CD4-positive, alpha-beta memory T cell (primary cell): Measurements from ENCODE around the gene KHDC4. TPM values are rescaled to one million over a fixed set of nuclear protein-coding genes. Genes with fewer than 3 reads are reported as not detected.

Experiments
- CTCF ChIA-PET: fragments of 350-600 bp; sonication (Branson Sonifier 250); formaldehyde crosslinking; loops from one replicate; lab custom pipeline; 2021; ENCODE audit warnings: inconsistent platforms; ENCODE audit not compliant: partially characterized antibody; lab: Charles Lee
- POLR2A ChIA-PET: fragments of 350-600 bp; sonication (Branson Sonifier 250); formaldehyde crosslinking; loops from one replicate; lab custom pipeline; 2021; ENCODE audit not compliant: partially characterized antibody; lab: Charles Lee
- DNase-seq, 5 donors: peaks; one replicate each; pipeline versions ENCODE4 v3.0.0 to v3.0.0-alpha.2; 2020 to 2022; ENCODE audit warnings: mixed read lengths in 1 of 5
- H3K27ac ChIP-seq: one replicate; pipeline ENCODE4 v1.7.0; 2013; ENCODE audit warnings: low read depth, low read length
- H3K27me3 ChIP-seq: 2 replicates; pipeline ENCODE4 v1.7.0; 2013; ENCODE audit warnings: mild to moderate bottlenecking, low read length, moderate library complexity; ENCODE audit not compliant: insufficient read depth
- H3K36me3 ChIP-seq: 2 replicates; pipeline ENCODE4 v1.7.0; 2013; ENCODE audit warnings: mild to moderate bottlenecking, low read length, moderate library complexity; ENCODE audit not compliant: insufficient read depth
- H3K4me1 ChIP-seq: 2 replicates; pipeline ENCODE4 v1.7.0; 2013; ENCODE audit warnings: mild to moderate bottlenecking, low read length, moderate library complexity; ENCODE audit not compliant: insufficient read depth
- H3K4me3 ChIP-seq, 2 donors: one replicate each; pipeline ENCODE4 v1.7.0; 2013; ENCODE audit warnings: low read length in 2 of 2, mild to moderate bottlenecking in 1 of 2
- H3K9me3 ChIP-seq, 2 donors: one replicate each; pipeline ENCODE4 v1.7.0; 2013; ENCODE audit warnings: low read length in 2 of 2, control low read depth in 1 of 2; ENCODE audit not compliant: control insufficient read depth in 1 of 2
- H3K27ac Mint-ChIP-seq, 7 donors: one replicate each; pipeline ENCODE4 v1.8.0; 2020 to 2021; ENCODE audit warnings: mixed read lengths in 7 of 7, mild to moderate bottlenecking in 6 of 7, inconsistent platforms in 3 of 7, moderate library complexity in 3 of 7
- H3K27me3 Mint-ChIP-seq, 2 donors: one replicate each; pipeline ENCODE4 v1.8.0; 2020 to 2021; ENCODE audit warnings: mixed read lengths in 2 of 2
- H3K36me3 Mint-ChIP-seq, 2 donors: one replicate each; pipeline ENCODE4 v1.8.0; 2020 to 2021; ENCODE audit warnings: mixed read lengths in 2 of 2, inconsistent platforms in 1 of 2, mild to moderate bottlenecking in 1 of 2
- H3K4me1 Mint-ChIP-seq, 4 donors: one replicate each; pipeline ENCODE4 v1.8.0; 2020 to 2021; ENCODE audit warnings: mixed read lengths in 4 of 4, mild to moderate bottlenecking in 1 of 4
- H3K4me3 Mint-ChIP-seq, 8 donors: one replicate each; pipeline ENCODE4 v1.8.0; 2020 to 2021; ENCODE audit warnings: mixed read lengths in 8 of 8, mild to moderate bottlenecking in 7 of 8, moderate library complexity in 6 of 8, inconsistent platforms in 3 of 8
- H3K9me3 Mint-ChIP-seq, 8 donors: one replicate each; pipeline ENCODE4 v1.8.0; 2020 to 2021; ENCODE audit warnings: mixed read lengths in 8 of 8, mild to moderate bottlenecking in 5 of 8, inconsistent platforms in 3 of 8, moderate library complexity in 1 of 8
- intact Hi-C: fragments of 100-400 bp; cut with micrococcal nuclease; formaldehyde crosslinking; loops from one replicate; pipeline ENCODE4 v1.15.1; 2023
- polyA plus RNA-seq, 2 donors: library from polyadenylated mRNA; unstranded; fragments of 300-500 nt; fragmentation: Illumina TruSeq; gene quantifications; one replicate each; pipeline ENCODE4 v1.2.3, GENCODE V29; 2021
- total RNA-seq, 2 experiments: library from RNA; stranded (reverse); gene quantifications; one replicate each; pipeline ENCODE4 v1.2.3, GENCODE V29; 2021

KHDC4 gene
- total and polyA plus RNA-seq, 4 experiments from 2014 or later = 5.5 to 134 (median 68.2) TPM

DNA sequence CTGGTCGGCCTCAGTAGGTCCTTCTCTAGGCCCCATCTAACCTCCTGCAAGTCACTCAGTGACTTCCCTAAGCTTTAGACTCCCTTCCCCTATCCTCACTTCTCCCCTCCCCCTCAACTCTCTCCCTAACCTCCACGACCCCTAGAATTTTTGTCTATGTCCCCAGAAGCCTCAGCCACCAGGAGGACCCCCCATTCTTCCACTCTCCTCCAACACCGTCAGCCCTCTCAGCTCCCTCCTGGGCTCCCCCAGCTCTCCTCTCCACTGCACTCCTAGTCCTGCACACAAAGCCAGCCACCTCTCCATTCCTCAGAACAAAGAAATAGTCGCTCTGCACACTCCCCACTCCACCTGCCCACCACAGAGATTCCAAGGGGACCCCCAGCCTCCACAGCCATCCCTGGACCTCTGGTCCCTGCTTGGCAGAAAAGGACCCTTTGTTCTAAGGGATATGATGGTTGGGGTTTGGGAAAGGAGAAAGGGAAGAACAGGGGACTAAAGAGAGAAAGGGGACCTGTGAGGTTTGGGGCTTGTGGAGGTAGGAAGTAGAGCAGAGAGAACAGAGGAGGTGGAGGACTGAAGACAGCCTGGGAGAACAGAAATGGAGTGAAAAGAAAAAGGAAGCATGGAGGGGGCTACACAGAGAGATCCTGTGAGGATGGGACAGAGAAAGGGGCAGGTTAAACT, 41.3 kb upstream of the KHDC4 start:
- H3K27me3 Mint-ChIP-seq = no peaks in the 10 kb centered on the region
- H3K9me3 ChIP-seq = no peaks in the 10 kb centered on the region
- intact Hi-C loops = loop anchor here (1.0 to 5.0 kb wide), 3 partner anchors 8 to 118 kb away; partner anchors contain the start of genes GON4L and SYT11
- H3K4me3 Mint-ChIP-seq = peak overlapping the region; percentile 93 to 99 (median 97)
- CTCF ChIA-PET = interaction anchor here (0.7 to 6.8 kb wide), 4 partner anchors 15 to 42 kb away, joined by 3 to 47 read pairs (median 35); partner anchors contain the start of gene KHDC4
- H3K4me1 ChIP-seq = peaks cover 74% of the 10 kb centered on the region
- H3K36me3 Mint-ChIP-seq = peaks cover 10 to 61% of the 10 kb centered on the region in 2 donors
- no peaks in the 10 kb centered on the region for H3K9me3 Mint-ChIP-seq
- no peaks in the 10 kb centered on the region for H3K27me3 ChIP-seq
- peak overlapping the region; percentile 87 to 96 for H3K4me3 ChIP-seq
- peak overlapping the region; percentile 81 to 98 (median 94) for H3K27ac Mint-ChIP-seq
- peaks cover 53 to 89% (median 65%) of the 10 kb centered on the region in 4 donors for H3K4me1 Mint-ChIP-seq
- DNase-seq = no peak
- POLR2A ChIA-PET = interaction anchor here (0.8 to 12.4 kb wide), 8 partner anchors 8 to 140 kb away, joined by 3 to 199 read pairs (median 8); partner anchors contain the start of genes KHDC4 and RXFP4
- peak overlapping the region; percentile 86 for H3K27ac ChIP-seq
- H3K36me3 ChIP-seq = peaks cover 11% of the 10 kb centered on the region

GRCh38 chr1:155974208-155975115, 40.2 kb upstream of the KHDC4 start:
- intact Hi-C loops = loop anchor here (2.0 to 5.0 kb wide), 2 partner anchors 14 to 117 kb away; partner anchors contain the start of genes GON4L and SYT11

DNA sequence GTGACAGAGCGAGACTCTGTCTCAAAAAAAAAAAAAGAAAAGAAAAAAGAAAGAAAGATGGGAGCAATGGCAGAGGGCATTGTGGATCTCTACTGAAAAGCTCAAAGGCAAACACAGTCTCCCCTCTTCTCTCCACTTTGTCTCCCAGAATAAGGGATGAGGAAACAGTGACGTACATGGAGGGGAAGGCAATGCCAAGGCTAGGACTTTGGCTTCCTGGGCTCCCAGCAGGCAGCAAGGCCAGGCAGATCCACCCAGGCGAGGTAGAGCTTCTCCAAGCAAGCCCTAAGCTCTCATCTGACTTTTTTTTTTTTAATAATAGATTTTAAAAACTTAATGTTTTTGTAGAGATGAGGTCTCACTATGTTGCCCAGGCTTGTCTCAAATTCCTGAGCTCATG, 39.5 kb upstream of the KHDC4 start:
- Histone ChIP-seq H3K4me1 (peaks cover 74% of the 10 kb centered on the region), H3K9me3 (no peaks in the 10 kb centered on the region), H3K36me3 (peaks cover 29% of the 10 kb centered on the region), H3K4me3 (no peak overlapping the region), H3K27ac (no peak overlapping the region), H3K27me3 (no peaks in the 10 kb centered on the region)
- Mint-ChIP-seq H3K4me3 (peak overlapping the region in 7 of 8 donors; percentile 38 to 99 (median 95)), H3K36me3 (peaks cover 24 to 70% of the 10 kb centered on the region in 2 donors), H3K4me1 (peaks cover 60 to 89% (median 70%) of the 10 kb centered on the region in 4 donors), H3K27ac (peak overlapping the region; percentile 81 to 97 (median 94)), H3K27me3 (no peaks in the 10 kb centered on the region), H3K9me3 (no peaks in the 10 kb centered on the region)
- DNase-seq = no peak
- ChIA-PET CTCF (interaction anchor here (0.6 to 1.2 kb wide), 2 partner anchors 16 to 20 kb away, joined by 4 to 6 read pairs; no protein-coding TSS in a partner anchor), POLR2A (interaction anchor here (0.8 to 12.4 kb wide), 6 partner anchors 9 to 40 kb away, joined by 3 to 199 read pairs (median 4); partner anchors contain the start of genes KHDC4 and RXFP4)
- intact Hi-C loops = loop anchor here (2.0 kb wide), 1 partner anchor 15 kb away; no protein-coding TSS in a partner anchor

More at GRCh38 chr1:155974208-155975115, 40.2 kb upstream of the KHDC4 start:
- Mint-ChIP-seq H3K9me3 (no peaks in the 10 kb centered on the region), H3K27ac (peak overlapping the region; percentile 81 to 98 (median 94)), H3K36me3 (peaks cover 19 to 71% of the 10 kb centered on the region in 2 donors), H3K27me3 (no peaks in the 10 kb centered on the region), H3K4me1 (peaks cover 56 to 89% (median 66%) of the 10 kb centered on the region in 4 donors), H3K4me3 (peak overlapping the region; percentile 93 to 99 (median 97))
- peak overlapping the region; percentile 86 for H3K27ac ChIP-seq
- H3K36me3 ChIP-seq = peaks cover 22% of the 10 kb centered on the region
- H3K4me1 ChIP-seq = peaks cover 74% of the 10 kb centered on the region
- H3K9me3 ChIP-seq = no peaks in the 10 kb centered on the region
- peak overlapping the region; percentile 87 to 96 for H3K4me3 ChIP-seq
- POLR2A ChIA-PET = interaction anchor here (0.8 to 12.4 kb wide), 10 partner anchors 8 to 41 kb away, joined by 3 to 199 read pairs (median 4); partner anchors contain the start of genes KHDC4 and RXFP4
- DNase-seq = no peak
- CTCF ChIA-PET = interaction anchor here (0.6 to 4.7 kb wide), 3 partner anchors 15 to 41 kb away, joined by 4 to 25 read pairs (median 6); partner anchors contain the start of gene KHDC4
- no peaks in the 10 kb centered on the region for H3K27me3 ChIP-seq

DNA sequence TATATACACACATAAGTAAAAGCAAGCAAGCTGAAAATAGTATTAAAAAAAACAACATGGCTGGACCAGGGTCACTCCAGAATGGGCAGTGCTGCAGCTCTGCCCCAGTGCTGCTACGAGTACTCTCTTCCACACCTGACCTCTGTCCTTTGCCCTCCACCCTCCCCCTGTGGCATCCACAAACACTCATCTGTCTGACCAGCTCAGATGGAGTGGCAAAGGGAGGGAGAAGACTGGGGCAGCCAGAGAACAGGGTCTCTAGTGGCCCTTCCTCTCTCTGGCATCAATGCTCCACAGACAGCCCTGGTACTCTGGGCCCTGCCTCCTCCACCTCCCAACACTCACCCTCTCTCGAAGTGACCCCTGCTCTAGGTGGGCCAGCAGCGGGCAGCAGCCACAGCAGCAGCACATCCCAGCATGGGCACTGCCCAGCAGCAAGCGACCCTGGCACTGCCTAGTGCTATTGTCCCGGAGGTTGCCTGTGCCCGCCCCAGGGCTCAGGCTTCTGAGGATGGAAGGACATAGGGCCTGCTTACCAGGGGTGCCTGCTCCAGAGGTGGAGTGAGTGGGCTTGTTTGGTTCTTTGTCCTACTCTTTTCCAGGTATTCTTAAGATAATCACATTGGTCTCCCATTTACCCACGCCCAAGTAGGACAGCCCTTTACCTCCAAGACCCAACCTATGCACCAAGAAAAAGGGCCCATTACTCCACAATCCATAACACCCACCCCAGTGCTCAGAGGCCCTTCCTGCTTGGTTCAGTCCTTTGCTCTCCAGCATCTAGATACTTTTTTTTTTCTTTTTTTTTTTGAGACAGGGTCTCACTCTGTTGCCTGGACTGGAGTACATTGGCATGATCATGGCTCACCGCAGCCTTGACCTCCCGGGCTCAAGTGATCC, 37.9 kb upstream of the KHDC4 start:
- no peaks in the 10 kb centered on the region for H3K27me3 Mint-ChIP-seq
- DNase-seq = no peak

DNA sequence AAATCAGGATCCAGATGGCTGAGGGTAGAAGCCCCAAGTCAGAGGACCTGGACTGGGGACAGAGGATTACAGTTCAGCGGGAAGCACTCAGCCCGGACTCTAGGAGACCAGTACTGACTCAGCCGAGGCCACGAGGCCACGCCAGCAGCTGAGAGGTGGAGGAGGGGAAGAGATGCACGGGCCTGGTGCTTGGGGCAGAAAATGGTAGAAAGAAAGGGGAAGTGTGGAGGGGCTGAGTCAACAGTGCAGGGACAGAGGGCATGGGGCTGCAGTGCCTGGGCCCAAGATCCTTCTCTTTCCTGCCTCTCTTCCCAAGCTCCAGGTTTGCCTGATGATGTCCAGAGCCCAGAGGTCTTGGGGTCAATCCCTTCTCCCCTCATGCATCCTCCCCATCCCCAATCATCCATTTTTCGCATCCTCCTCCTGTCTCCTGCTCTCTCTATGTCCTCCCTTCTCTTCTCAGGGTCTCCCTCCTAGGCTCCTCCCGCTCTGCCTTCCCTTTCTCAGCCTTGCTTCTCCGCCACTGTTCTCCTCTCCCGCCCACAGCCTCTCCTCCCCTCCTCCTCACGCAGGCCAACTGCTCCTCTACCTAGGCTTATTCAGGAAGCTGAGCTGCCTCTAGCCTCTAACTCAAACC, 36.4 kb upstream of the KHDC4 start:
- peaks cover 73 to 98% (median 88%) of the 10 kb centered on the region in 4 donors for H3K4me1 Mint-ChIP-seq
- H3K27me3 Mint-ChIP-seq = no peaks in the 10 kb centered on the region
- H3K4me1 ChIP-seq = peaks cover 96% of the 10 kb centered on the region
- H3K36me3 ChIP-seq = peaks cover 58% of the 10 kb centered on the region
- H3K27ac Mint-ChIP-seq = peak overlapping the region; percentile 81 to 96 (median 93)
- ChIA-PET POLR2A (interaction anchor here (0.9 to 12.2 kb wide), 4 partner anchors 7 to 36 kb away, joined by 3 to 199 read pairs (median 12); partner anchors contain the start of genes ARHGEF2 and KHDC4), CTCF (interaction anchor here (0.9 to 1.9 kb wide), 5 partner anchors 8 to 82 kb away, joined by 3 to 6 read pairs (median 4); partner anchors contain the start of gene ARHGEF2)
- no peaks in the 10 kb centered on the region for H3K27me3 ChIP-seq
- H3K9me3 ChIP-seq = no peaks in the 10 kb centered on the region
- intact Hi-C loops = no loop called here
- peak overlapping the region; percentile 66 to 88 (median 74) for H3K4me3 Mint-ChIP-seq
- no peak overlapping the region for H3K4me3 ChIP-seq
- DNase-seq = no peak
- peak overlapping the region; percentile 44 for H3K27ac ChIP-seq
- H3K9me3 Mint-ChIP-seq = no peaks in the 10 kb centered on the region
- peaks cover 42 to 77% of the 10 kb centered on the region in 2 donors for H3K36me3 Mint-ChIP-seq

More for the DNA sequence above, 37.9 kb upstream of the KHDC4 start:
- Mint-ChIP-seq H3K27ac (peak overlapping the region; percentile 80 to 96 (median 88)), H3K9me3 (no peaks in the 10 kb centered on the region), H3K36me3 (peaks cover 33 to 76% of the 10 kb centered on the region in 2 donors), H3K4me3 (peak overlapping the region; percentile 41 to 97 (median 66)), H3K4me1 (peaks cover 69 to 100% (median 84%) of the 10 kb centered on the region in 4 donors)
- Histone ChIP-seq H3K36me3 (peaks cover 44% of the 10 kb centered on the region), H3K27me3 (no peaks in the 10 kb centered on the region), H3K27ac (peak overlapping the region; percentile 27), H3K4me3 (no peak overlapping the region), H3K4me1 (peaks cover 90% of the 10 kb centered on the region), H3K9me3 (no peaks in the 10 kb centered on the region)
- CTCF ChIA-PET = interaction anchor here (1.5 kb wide), 1 partner anchor 17 kb away, joined by 4 read pairs; no protein-coding TSS in a partner anchor
- intact Hi-C loops = no loop called here
- POLR2A ChIA-PET = interaction anchor here (1.6 to 10.6 kb wide), 2 partner anchors 7 to 11 kb away, joined by 3 to 199 read pairs; no protein-coding TSS in a partner anchor
